AG09309 (cell line): Measurements from ENCODE around the gene LRP3.
"Not testable (repeated sequence)": the region's sequence is repeated elsewhere in the genome, so short reads cannot be mapped to it uniquely, and the experiment has no call there.

Source experiments
- DNase-seq: peaks from one replicate; pipeline ENCODE4 v3.0.0-alpha.2; 2010; ENCODE audit warnings: low read depth
- H3K4me3 ChIP-seq: 2 replicates; pipeline ENCODE4 v1.5.1; 2011; ENCODE audit warnings: mild to moderate bottlenecking, low read depth, low read length, moderate library complexity; ENCODE audit not compliant: control insufficient read depth
- TF ChIP-seq, protein P1 (sequence below): IDR thresholded peaks from 2 replicates; pipeline ENCODE4 v1.5.1; 2011; ENCODE audit warnings: mild to moderate bottlenecking, low read depth, low read length, inconsistent platforms; ENCODE audit not compliant: insufficient read depth, control insufficient read depth; ENCODE audit errors: missing control alignments

Gene LRP3, protein sequence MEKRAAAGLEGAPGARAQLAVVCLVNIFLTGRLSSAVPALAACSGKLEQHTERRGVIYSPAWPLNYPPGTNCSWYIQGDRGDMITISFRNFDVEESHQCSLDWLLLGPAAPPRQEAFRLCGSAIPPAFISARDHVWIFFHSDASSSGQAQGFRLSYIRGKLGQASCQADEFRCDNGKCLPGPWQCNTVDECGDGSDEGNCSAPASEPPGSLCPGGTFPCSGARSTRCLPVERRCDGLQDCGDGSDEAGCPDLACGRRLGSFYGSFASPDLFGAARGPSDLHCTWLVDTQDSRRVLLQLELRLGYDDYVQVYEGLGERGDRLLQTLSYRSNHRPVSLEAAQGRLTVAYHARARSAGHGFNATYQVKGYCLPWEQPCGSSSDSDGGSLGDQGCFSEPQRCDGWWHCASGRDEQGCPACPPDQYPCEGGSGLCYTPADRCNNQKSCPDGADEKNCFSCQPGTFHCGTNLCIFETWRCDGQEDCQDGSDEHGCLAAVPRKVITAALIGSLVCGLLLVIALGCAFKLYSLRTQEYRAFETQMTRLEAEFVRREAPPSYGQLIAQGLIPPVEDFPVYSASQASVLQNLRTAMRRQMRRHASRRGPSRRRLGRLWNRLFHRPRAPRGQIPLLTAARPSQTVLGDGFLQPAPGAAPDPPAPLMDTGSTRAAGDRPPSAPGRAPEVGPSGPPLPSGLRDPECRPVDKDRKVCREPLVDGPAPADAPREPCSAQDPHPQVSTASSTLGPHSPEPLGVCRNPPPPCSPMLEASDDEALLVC

GRCh38 chr19:33193865-33194362 is at the start of gene LRP3:
Gene LRP3 (plus strand): TSS chr19:33194330. CDS start chr19:33194786, 456 bp downstream.
- DNase-seq: no peak
- TF ChIP-seq, protein P1, sequence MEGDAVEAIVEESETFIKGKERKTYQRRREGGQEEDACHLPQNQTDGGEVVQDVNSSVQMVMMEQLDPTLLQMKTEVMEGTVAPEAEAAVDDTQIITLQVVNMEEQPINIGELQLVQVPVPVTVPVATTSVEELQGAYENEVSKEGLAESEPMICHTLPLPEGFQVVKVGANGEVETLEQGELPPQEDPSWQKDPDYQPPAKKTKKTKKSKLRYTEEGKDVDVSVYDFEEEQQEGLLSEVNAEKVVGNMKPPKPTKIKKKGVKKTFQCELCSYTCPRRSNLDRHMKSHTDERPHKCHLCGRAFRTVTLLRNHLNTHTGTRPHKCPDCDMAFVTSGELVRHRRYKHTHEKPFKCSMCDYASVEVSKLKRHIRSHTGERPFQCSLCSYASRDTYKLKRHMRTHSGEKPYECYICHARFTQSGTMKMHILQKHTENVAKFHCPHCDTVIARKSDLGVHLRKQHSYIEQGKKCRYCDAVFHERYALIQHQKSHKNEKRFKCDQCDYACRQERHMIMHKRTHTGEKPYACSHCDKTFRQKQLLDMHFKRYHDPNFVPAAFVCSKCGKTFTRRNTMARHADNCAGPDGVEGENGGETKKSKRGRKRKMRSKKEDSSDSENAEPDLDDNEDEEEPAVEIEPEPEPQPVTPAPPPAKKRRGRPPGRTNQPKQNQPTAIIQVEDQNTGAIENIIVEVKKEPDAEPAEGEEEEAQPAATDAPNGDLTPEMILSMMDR: no peak
- H3K4me3 ChIP-seq: peak within 1 kb of the TSS; percentile 73

DNA sequence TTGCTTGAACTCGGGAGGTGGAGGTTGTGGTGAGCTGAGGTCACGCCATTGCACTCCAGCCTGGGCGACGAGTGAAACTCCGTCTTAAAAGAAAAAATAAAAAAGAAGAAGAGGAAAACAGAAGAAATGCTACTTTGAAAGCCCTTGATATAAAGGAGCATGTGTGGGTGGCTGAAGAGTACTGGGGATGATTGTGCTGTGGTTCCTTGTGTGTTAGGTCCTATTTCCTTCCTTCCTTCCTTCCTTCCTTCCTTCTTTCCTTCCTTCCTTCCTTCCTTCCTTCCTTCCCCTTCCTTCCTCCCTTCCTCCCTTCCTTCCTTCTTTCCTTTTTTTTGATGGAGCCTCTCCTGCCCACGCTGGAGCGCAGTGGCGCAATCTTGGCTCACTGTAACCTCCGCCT is 47.9 kb upstream of the LRP3 start:
- TF ChIP-seq, protein P1: no peak
- no peak overlapping the region for H3K4me3 ChIP-seq
- DNase-seq: no peak

- H3K4me3 ChIP-seq: no peak overlapping the region
- DNase-seq: no peak
- TF ChIP-seq, protein P1: no peak
Observed at GRCh38 chr19:33147538-33147937, 46.6 kb upstream of the LRP3 start.

DNA sequence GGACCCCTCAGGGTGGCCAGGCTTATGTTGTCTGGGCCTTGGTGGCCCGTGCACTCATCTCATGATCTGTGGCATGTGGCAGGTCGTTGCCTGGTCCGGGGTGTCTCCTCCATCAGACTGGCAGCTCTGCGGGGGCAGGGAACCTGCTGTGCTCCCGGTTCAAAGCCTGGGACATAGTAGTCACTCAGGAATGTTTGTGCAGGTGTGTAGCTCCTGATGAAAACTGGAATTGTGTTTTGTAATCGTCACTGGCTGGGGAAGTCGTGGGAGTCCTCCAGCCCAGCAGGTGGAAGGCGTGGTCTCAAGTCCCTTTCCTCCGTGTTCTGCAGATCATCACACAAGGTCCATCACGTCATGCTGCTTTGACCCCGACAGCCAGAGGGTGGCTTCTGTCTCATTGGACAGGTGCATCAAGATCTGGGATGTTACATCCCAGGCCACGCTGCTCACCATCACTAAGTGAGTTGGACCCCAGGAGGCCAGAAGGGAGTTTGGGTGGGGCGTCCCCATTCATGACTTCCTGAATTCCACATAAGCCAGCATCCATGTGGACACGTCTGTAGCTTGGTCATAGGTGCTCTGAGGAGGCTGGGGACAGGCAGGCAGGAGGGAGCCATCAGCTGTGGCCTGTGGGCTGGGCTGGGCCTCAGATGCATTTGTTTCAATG is 43.1 kb upstream of the LRP3 start:
- TF ChIP-seq, protein P1: no peak
- DNase-seq: no peak
- H3K4me3 ChIP-seq: no peak overlapping the region

DNA sequence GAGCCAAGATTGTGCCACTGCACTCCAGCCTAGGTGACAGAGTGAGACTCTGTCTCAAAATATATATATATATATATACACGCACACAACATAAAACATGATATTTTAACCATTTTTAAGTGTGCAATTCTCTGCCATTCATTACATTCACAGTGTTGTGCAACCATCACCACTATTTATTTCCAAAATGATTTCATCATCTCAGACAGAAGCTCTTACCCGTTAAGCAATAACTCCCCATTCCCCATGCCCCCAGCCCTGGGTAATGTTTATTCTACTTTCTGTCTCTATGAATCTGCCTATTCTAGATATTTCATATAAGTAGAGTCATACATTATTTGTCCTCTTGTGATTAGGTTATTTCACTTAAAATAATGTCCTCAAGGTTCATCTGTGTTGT is 42.0 kb upstream of the LRP3 start:
- H3K4me3 ChIP-seq: no peak overlapping the region
- DNase-seq: no peak
- TF ChIP-seq, protein P1: no peak

DNA sequence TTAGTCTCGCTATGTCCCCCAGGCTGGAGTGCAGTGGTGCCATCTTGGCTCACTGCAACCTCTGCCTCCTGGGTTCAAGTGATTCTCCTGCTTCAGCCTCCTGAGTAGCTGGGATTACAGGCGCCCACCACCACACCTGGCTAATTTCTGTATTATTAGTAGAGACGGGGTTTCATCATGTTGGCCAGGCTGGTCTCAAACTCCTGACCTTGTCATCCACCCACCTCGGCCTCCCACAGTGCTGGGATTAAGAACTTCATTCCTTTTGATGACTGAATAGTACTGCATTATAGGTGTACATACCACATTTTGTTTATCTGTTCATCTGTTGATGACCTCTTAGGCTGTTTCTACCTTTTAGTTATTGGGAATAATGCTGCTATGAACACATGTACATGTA is 41.5 kb upstream of the LRP3 start:
- not testable (repeated sequence) for DNase-seq, H3K4me3 ChIP-seq

DNA sequence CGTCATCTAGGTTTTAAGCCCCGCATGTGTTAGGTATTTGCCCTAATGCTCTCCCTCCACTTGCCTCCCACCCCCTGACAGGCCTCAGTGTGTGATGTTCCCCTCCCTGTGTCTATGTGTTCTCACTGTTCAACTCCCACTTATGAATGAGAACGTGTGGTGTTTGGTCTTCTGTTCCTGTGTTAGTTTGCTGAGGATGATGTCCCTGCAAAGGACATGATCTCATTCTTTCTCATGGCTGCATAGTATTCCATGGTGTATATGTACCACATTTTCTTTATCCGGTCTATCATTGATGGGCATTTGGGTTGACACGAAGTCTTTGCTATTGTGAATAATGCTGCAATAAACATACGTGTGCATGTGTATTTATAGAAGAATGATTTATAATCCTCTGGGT is 39.8 kb upstream of the LRP3 start:
- not testable (repeated sequence) for H3K4me3 ChIP-seq, DNase-seq
